Measurements from ENCODE around the gene NOD1.

The NOD1 gene

DNA sequence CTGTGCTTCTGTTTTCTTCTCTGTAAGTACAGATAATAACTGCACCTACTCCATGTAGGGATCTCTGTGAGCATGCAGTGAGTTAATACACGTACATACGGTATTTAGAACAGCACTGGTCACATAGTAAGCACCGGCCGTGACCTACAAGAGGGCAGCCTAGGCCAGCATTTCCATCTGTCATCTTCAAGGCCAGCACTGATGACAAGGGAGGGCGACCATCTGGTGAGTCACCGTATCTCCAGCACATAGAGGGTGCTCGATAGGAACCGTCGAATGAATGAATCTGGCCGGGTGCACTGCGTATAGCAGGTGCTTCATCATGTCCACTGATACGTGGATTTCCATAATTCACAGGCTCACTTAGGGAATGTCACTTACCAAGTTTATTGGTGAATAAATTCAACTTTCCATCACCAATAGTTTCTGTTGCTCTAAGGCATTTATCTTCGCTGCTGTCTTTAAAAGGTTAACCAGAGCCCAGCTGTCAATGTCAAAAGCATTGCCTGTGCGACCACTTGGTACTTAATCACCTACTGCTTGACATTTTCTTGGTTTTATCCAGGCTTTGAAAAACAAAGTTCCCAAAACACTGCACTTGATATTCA lies 8.3 kb downstream of the NOD1 start:
- DNase-seq, result no peak

DNA sequence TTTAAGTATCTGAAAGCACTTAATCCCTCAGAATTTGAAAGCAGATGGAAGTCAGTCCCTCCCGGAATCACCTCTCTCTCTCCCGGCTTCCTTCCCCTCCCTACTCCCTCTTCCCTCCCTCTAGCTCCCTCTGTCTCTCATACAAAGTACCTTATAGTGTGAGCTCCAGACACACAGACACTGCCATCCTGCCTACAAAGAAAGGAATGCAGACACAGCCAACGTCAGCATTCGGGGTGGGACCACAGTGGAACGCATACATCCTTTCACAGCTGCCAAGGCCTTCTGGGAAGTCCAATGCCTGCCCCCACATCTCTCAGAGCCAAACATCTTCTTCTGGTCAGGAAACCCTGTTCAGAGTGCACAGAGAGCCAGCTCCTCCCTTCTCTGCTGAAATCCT lies 9.3 kb downstream of the NOD1 start:
- DNase-seq, result no peak

DNA sequence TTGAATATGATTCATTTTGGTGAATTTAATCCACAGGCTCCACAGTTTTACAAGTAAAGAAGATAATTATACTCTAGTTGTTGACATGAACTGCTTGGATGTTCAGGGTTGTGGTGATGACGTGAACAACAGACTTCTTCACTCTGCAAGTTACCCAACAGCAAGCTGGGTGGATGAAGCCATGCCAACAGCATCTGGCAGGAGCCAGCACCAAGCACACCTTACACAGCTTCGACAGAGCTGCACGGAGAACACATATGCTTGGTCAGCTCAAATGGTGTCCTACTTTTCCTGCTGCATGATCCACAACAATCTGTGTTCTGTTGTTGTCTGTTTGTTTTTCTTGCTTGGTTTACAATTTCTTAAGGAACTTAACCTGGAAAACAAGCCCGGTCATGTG lies 9.8 kb downstream of the NOD1 start:
- no peak for DNase-seq

DNA sequence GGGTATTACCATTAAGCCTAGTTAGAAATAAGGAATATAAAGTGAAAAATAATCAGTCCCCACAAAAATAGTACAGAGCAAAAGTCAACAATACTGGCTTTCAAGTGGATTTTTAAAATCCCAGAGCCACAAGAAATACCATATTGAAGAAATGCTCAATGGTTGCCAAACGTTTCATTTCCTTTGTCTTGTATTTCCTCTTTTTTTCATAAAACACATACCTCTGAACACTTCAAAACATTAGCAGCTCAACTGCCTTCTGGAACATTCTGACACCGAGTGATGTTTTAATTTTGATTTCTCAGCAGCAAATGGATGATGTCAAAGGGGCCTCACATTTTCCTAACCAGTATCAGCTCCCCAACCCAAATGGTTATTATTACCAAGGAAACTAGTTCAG lies 10.5 kb downstream of the NOD1 start:
- DNase-seq, result no peak

DNA sequence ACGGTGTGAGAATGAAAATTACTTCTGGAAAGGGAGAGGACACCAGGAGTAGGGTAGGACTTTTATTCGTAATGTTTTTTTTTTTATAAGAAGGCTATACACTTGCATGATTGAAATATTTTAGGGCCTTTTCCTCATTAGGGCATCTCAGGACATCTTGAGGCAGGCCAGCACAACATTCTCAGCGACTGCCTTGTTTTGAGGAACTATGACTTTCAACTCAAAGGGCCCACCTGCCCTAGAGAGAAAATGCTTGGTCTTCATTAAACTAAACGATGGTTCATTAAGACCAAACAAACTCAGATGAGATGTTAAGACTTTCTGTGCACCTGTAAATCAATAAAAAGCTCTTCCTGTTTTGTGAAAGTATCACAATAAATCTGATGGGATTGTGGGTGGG lies 11.3 kb downstream of the NOD1 start:
- DNase-seq, result no peak

DNA sequence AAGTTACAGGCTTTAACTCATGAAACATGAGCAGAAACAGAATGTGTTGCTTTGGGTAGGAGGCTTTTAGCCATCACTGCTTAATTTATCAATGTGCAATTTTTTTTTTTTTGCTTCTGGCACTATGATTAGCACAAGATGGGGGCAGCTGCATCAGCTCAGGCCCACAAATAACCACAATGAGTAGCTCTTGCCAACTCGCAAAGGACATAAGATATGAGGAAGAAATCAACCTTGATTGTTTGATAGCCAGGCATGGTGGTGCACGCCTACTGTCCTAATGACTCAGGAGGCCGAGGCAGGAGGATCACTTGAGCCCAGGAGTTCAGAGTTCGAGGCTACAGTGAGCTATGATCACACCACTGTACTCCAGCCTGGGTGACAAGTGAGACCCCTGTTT lies 12.3 kb downstream of the NOD1 start:
- DNase-seq, result no peak

DNA sequence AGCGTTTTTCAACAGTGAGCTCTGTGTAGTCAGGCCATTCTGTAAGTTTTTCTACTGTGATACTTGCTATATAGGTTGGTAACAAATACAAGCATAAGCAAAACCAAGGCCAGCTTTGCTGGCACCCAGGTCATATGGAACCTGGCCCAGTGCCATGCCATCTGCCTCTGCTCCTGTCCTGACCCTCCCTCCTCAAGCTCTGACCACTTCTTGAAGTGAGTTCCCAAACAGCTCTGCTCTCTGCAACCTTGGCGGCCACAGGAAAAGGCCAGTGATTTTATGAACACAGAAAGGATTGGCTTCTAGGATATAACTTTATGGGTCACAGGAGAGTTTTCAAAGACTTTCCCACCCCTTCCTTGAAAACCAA lies 12.8 kb downstream of the NOD1 start:
- DNase-seq, result no peak

DNA sequence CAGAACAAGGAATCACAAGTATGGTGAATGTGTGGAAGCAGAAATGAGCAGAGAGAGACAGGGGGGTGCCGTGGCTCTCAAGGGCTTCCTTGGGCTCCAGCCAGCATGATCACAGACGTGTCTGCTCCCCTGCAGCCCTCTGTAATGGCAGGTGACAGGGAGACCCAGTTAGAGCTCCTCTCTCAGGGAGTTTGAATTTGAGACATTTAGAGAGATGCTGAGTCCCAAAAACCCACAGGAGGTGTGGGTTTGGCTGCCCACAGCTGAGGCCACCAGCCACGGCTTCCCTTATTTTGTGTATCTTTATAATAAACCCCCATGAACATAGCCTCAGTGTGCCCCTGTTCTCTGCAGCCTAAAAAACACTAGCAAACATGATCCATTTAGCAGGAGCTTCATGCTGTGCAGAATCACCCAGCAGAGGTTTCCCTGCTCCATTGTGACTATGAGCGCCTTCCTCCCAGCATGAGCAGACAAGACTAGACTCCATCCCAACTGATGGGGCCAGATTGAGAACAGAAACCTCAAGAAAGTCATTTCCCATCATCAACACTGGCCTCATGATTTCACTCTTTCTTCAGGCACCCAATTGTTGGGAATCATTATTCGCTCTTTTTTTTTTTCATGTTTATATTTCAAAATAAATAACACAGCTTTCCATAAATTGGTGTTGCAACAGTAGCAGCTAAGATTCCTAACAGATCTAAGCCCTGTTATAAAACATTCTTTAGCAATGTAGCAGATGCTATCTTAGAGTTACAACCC lies 13.4 kb downstream of the NOD1 start:
- no peak for DNase-seq

DNA sequence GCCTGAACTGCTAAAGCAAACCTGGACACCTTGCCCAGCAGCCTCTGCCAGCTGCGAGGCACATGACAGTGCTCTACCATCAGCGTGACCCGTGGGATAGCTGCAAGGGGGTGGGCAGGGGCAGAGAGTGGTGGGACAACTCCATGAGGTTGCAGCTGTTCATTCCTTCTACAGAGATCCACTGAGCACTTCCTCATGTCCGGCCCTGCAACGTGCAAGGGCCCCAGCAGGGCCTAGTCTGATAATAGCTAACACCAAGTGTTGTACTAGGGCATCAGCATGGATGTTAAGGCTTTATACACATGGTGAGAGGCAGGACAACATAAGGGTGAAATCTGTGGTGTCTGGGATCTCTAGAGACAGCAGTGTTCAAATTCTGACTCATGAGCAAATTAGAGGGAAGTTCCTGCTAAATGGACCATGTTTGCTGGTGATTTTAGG lies 14.3 kb downstream of the NOD1 start:
- no peak for DNase-seq

DNA sequence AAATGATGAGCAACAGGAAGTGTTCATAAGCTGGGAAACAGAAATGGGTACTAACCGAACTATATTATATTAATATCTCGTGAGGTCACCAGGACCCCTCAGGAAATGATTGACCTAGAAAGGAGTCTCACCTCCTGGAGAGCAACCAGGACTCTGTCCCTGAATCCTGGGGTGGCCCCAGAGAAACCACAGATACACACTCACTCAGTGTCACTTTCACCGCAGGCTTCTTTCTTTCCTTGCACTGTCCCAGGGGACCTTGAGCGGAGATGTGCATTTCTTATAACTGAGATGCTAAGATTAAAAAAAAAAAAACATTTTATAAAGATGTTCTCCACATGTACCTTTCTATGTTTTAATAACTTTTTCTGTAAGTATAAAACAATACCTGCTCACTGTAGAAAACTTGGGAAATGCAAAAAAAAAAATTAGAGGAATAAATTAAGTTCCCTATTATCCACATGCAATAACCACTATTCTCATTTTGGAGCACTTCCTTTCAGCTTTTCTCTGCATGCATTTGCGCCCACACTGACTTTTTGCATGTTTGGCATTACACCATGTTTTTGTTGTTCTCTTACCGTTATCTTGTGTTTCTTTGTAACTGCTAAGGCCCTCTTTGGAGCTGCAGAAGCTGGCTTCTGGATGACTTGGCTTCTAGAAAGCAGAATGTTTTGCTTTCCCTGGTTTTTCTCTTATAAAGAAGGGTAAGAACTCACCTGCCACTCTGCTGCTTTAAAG lies 15.0 kb downstream of the NOD1 start:
- no peak for DNase-seq

DNA sequence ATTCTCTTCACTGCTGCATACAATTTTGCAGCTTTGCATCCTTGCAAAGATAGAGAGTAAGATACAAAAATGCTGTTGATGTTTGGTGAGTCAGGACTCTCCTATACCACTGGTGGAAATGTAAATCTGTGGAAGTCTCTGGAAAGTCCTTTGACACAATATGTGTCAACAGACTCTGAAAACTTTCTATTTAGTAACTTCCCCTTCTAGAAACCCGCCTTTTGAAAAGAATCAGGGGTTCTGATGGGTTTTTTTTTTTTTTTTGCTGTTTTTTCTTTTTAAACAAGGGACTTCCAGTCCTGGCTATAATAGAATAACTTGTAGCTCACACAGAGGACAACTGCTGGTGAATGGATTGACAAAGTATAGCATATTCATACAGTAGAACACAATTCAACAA lies 16.4 kb downstream of the NOD1 start:
- DNase-seq, result no peak

DNA sequence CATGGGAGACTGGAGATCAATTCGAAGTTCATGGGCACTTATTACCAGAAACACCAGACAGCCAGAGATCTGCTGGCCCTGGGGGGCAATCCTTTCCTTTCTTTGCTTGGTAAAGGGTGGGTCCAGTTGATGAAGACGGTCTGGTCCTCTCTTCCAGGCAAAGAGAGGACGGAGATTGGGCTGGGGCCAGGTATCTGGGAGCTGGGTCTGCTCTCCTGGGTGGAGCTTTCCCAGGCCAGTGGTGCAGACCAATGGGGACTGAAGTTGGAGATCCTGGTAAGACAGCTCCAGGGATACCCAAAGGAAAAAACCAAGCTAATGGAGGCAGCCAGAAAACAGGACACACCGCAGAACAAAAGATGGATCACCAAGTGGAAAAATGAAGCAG lies 18.3 kb downstream of the NOD1 start:
- DNase-seq, result no peak

DNA sequence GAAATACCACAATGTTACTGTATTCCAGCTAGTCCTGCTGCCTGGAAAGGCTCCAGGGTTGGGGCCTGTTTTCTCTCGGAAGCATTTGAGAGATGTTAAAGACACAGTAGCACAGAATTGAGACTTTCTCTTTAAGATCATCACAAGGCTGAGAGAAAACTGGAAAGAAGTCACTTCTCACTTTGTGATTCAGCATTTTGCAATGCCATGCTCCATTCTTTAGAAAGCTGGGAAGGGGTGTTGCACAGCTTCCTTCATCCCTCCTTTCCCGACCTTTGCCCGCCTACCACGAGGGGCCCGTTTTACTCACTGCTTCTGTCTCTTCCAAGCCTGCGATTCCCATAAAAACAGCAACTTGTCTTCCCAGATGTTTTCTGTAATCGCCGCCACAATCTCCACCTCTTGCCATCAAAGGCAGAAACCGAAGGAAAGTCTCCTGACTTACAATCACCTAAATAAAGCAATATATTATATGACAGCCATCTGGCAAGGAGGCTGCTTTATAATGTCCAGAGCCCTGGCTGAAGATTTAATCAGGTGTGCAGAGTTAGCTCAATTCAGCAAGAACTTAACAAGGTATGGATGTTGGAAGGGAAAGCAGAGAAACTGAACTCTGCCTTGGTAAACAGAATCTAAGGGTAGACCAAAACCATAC lies 18.9 kb downstream of the NOD1 start:
- DNase-seq, result no peak

DNA sequence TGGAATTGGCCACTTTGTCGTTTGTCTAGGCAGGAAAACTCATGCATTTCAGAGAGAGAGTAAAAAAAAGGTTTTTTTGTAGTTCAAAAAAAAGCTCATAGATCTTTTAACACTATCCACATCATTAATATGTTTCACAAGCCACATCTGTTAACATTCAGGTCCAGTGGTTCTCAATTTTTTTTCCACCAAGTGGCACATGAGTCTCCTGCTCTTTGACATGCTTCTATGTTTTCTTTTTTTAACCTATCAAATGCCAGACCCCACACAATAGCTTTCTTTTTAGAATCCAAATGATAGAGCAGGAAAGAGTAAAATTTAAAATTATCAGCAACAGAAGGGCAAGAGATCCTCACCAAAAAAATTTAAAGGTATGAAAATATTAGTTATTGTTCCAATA lies 20.3 kb downstream of the NOD1 start:
- no peak for DNase-seq

DNA sequence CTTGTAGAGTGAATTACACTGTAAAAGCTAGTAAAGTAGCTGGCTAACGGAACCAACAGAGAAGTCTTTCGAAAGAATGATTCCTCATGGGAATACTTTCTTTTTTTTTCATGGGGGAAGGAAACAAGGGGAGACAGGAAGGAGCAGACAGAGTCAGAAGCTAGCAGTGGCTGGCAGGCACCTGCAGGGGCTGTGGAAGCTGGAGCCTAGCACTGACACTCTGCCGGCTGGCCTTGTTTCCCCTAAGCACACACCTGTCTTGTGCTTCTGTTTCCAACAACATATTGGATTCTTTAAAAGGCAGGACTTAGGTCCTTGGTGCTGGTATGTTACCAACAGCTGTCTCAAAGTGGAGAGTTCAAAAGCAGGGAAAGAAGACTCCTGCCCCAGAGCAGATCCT lies 24.7 kb downstream of the NOD1 start:
- no peak for DNase-seq

DNA sequence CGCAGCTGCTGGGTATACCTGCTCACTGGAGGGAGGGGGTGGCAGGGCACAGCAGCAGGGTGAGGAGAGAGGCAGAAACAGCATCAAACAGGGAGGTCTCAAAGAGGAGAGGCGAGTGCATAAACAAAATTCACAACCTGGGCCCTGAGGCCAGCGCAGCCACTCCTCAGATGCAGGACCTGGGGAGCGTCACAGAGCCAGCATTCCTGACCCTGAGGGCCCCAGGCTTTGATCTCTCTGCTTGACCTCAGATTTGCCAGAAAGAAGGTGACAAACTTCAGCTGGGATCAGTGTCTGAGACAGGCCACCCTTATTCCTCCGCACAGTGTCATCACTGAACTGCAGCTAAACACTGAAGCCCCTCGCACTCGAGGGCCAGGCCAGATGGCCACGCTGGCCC lies 25.6 kb downstream of the NOD1 start:
- DNase-seq, result no peak

DNA sequence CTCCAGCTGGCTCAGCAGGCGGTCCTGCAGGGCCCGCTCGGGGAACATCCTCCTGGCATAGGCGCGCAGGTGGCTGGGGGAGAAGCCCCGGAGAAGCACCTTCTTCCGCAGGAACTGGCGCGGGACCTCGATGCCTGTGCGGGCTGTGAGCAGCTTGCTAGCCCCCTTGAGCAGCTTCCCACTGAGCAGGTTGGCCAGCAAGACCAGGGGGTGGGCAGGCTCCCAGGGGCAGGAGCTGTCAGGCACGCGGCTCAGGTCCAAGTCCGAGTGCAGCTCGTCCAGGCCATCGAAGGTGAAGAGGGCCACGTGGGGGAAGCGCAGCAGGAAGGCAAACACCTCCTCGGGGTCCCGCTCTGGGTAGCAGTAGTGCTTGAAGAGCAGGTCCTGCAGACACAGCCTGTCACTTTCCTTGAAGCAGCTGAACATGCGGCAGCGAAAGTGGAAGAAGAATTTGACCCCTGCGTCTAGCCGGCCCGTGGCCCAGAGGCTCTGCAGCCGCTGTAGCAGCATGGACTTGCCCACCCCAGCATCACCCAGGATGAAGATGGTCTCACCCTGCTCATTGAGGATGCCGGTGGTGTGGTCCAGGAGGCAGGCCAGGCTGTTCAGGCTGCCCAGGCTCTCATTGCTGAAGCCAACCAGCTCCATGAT lies 26.2 kb downstream of the NOD1 start:
- DNase-seq, result no peak

DNA sequence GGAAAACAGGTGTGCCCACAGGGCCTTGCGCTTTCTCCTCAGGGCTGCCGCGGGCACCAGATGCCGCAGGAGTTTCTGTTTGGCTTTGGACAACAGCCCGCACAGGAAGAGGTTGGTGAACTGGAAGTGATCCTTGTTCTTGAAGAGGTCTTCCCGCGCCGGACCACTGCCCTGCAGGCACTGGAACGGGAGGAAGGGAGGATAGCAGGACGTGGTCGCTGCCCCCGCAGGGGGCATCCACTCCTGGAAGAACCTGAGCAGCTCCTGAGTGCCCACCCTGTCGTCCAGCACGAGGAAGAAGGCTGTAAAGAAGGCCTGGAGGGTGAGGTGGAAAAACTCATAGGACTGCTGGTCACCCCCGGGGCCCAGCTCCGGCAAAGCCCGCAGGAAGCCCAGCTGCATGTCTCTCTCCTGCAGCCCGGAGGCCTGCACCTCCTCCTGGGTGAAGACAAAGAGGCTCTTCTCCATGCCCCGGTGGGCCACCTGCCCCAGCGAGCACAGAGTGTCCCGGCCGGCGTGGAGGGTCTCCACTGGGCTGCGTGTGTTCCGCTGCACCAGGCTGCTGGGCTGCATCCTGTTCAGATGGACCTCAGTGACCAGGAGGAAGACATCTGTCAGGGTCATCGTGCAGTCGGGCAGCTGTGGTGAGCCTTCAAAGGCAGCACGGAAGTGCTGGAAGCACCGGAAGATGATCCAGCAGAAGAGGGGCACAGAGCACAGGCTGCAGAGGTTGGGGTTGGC lies 26.9 kb downstream of the NOD1 start:
- DNase-seq, result no peak

DNA sequence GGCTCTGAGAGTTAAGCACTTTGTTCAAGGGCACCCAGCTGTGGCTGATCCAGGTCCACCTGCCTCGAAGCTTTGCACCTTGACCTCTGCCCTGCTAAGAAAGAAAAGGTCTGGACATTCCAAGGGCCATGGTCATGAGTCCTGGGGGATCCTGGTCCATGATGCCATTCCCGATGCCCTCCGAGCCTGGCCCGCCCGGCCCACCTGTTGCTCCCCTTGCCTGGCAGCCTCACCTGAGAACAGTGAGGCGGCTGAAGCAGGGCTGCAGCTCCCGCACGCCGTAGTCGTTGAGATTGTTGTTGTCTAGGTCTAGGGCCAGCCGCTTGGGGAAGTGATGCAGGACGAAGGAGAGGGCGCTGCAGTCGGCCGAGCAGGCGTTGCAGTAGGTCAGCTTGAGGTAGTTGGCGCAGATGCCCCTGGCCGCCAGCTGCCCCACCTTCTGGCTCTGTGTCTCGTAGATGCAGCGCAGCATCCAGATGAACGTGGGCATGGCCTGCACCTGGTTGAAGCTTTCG lies 27.5 kb downstream of the NOD1 start:
- no peak for DNase-seq

DNA sequence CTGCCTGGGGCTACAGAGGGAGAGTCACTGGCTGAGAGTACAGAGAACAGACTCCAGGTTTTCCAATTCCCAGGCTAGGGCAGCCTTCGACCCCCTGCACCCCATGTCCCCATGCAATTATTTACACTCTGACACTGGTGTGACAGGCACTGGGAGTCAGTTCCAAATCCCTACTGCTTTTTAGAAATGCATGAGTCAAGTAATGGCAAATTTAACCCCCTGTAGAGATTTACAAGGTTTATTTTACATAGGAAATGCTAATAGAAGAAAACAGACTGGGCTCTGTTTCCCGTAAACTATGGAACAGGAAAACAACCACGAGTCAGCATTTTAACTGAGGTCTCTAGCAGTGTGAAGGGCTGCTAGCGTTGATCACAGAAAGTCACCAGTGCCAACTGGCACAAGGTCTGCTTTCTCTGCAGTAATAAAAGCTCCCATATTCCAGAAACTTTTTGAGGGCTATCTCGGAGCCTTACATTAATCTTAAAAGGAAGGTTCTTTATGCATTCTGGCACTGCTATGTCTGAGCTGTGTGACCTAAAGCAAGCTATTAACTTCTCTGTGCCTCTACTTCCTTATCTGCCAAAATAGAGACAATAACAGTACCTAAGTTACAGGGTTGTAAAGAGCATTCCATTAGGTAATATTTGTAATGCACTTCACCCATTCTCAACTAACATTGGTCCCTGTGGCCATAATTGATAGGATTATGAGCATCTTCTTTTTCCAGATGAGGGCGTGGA lies 28.2 kb downstream of the NOD1 start:
- DNase-seq, result no peak

DNA sequence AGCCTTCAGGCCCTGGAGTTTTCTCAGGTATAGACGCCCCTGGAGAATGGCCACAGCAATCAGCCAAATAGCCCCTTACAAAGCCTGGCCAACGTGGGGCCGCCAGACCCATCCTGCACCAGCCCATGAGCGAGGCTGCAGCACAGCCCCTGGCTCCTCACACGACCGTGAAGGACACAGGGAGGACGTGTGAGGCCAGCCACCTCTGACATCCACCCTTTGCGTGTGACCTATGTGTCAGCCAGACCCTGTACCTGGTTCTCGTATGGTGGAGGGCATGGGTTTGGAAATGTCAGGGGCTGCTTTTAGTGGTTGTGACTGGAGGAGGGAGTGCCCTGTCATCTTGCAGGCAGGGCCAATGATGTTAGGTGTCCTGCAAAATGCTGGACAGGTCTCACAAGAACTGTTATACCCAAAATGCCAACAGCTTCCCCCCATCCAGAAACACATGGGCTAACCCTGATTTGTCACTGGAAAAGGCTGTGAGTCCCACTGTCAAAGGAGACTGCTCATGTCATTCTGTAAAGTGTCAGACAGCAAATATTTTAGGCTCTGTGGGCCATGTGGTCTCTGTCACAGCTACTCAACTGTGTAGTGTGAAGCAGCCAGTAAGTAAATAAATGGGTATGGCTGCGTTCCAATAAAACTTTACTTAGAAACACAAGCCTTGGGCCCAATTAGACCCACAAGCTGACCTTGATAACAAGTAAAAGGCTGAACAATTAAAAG lies 30.0 kb downstream of the NOD1 start:
- no peak for DNase-seq

Measured in NCI-H774 (cell line).